A549 treated with CpdA at 1 μM for 4 hours (cell line): ENCODE measurements around the gene CADPS. TPM values are rescaled to one million over a fixed set of nuclear protein-coding genes. Genes with fewer than 3 reads are reported as not detected.

Experiments used
- total RNA-seq: library from RNA; stranded (reverse); fragments of 200-300 nt; extraction: Qiagen RNA extraction; gene quantifications from 5 replicates; pipeline ENCODE4 v1.2.3, GENCODE V29; 2022; ENCODE audit warnings: low read depth

CADPS gene
- total RNA-seq, result not detected in 5 replicates

GRCh38 chr3:62874711-62875557 is at the start of gene CADPS:
CADPS (minus strand) TSS chr3:62875416; CDS start chr3:62875029, 387 bp downstream.

DNA sequence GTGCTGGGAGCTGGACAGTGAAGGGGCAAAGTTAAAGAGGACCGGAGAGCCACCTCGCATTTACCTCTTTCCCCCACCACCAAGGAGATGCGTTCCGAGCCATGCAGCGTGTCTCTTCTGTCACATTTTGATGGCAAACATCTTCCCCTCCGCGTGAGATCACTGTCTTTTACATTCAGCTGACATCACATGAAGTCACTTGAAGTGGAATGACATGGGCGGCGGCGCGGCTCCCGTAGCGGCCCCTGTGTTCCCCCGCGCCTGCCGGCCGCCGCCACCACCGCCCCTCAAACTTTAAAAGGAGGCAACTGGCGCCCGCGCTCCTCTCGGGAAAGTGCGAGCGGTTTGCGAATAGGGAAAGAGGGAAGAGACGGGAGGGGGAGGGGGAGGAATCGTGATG is 502.0 kb downstream of the CADPS start, which contains the start of gene FEZF2:
TSS of gene FEZF2 (minus strand) at position 336 of the 400 bp plus-strand sequence. CDS start 682 bp downstream, outside the sequence.

